BJ (cell line): ENCODE measurements around the gene MAP3K9. TPM values are rescaled to one million over a fixed set of nuclear protein-coding genes. Genes with fewer than 3 reads are reported as not detected.

ENCODE experiments used
- CTCF ChIA-PET: fragments of 350-600 bp; formaldehyde crosslinking; extraction: SDS; loops from one replicate; lab custom pipeline; 2021; ENCODE audit warnings: antibody characterized with exemption, inconsistent platforms; lab: Yijun Ruan, JAX
- POLR2A ChIA-PET: fragments of 300-600 bp; sonication (Branson Sonifier 250); formaldehyde crosslinking; extraction: SDS; loops from one replicate; lab custom pipeline; 2021; ENCODE audit warnings: antibody characterized with exemption; lab: Charles Lee
- DNase-seq: peaks from one replicate; pipeline ENCODE4 v3.0.0-alpha.2; 2011; ENCODE audit warnings: low read depth
- H3K27me3 ChIP-seq: 2 replicates; pipeline ENCODE4 v1.6.0; 2011; ENCODE audit warnings: low read length; ENCODE audit not compliant: control insufficient read depth, insufficient read depth
- H3K36me3 ChIP-seq: 2 replicates; pipeline ENCODE4 v1.5.1; 2011; ENCODE audit warnings: low read length; ENCODE audit not compliant: control insufficient read depth, insufficient read depth
- H3K4me3 ChIP-seq: 2 replicates; pipeline ENCODE4 v1.5.1; 2011; ENCODE audit warnings: low read depth, mild to moderate bottlenecking, control low read depth, low read length
- polyA plus RNA-seq: library from polyadenylated mRNA; depleted of rRNA; stranded (reverse); fragments of >200 nt; gene quantifications from 2 replicates; pipeline ENCODE4 v1.2.3, GENCODE V29; 2011
- TF ChIP-seq, protein P1 (sequence below): IDR thresholded peaks from 2 replicates; pipeline ENCODE4 v1.5.1; 2011; ENCODE audit warnings: low read depth, mild to moderate bottlenecking, control low read depth, inconsistent platforms, low read length, moderate library complexity; ENCODE audit not compliant: insufficient read depth

Gene MAP3K9
- polyA plus RNA-seq, 1 experiment = 0.45 TPM

DNA sequence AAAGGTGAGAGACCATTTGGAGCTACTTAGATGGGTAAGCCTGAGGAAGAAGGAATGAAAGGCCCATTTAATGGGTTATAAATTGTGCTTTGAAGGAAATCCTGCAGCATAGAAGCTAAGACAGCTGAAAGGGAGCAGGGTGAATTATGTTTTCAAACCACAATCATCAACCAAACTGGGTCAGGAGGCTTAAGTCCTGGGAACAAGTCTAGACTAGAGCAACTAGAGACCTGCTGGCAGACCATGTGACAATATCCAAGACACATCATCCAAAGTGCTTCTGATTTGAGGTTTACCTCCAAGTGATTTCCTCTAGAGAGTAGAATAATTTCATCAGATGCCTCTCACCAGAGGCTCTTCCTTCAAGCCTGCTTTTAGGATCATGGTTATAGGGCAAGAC is 53.7 kb downstream of the MAP3K9 start:
- DNase-seq = no peak
- ChIA-PET CTCF (interaction anchor here (1.4 kb wide), 1 partner anchor 16 kb away, joined by 3 read pairs; no protein-coding TSS in a partner anchor), POLR2A (no interaction called here)
- H3K27me3 ChIP-seq = no peaks in the 10 kb centered on the region; the same call in 1 of the 2 replicates
- H3K4me3 ChIP-seq = no peak overlapping the region
- H3K36me3 ChIP-seq = no peaks in the 10 kb centered on the region
- TF ChIP-seq, protein P1, sequence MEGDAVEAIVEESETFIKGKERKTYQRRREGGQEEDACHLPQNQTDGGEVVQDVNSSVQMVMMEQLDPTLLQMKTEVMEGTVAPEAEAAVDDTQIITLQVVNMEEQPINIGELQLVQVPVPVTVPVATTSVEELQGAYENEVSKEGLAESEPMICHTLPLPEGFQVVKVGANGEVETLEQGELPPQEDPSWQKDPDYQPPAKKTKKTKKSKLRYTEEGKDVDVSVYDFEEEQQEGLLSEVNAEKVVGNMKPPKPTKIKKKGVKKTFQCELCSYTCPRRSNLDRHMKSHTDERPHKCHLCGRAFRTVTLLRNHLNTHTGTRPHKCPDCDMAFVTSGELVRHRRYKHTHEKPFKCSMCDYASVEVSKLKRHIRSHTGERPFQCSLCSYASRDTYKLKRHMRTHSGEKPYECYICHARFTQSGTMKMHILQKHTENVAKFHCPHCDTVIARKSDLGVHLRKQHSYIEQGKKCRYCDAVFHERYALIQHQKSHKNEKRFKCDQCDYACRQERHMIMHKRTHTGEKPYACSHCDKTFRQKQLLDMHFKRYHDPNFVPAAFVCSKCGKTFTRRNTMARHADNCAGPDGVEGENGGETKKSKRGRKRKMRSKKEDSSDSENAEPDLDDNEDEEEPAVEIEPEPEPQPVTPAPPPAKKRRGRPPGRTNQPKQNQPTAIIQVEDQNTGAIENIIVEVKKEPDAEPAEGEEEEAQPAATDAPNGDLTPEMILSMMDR = no peak

DNA sequence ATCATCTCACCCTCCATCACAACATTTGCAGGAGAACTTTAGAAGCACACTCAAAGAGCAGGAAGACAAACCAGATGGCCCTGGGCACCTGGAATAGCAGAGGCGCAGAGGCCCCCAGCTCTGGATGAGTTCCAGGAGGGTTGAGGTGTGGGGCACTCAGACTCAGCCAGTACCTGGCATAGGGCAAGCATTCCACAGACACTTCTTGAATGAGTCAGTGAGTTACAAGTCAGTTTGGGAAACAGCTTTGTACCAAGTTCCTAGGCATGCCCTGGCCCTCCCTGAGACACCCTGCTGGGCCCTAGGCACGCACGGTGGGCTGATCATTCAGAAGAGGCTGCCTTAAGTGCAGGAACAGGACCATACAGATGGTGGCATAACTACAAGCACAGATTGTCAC is 54.3 kb downstream of the MAP3K9 start:
- TF ChIP-seq, protein P1 = no peak
- ChIA-PET POLR2A (no interaction called here), CTCF (interaction anchor here (1.4 kb wide), 1 partner anchor 16 kb away, joined by 3 read pairs; no protein-coding TSS in a partner anchor)
- Histone ChIP-seq H3K36me3 (no peaks in the 10 kb centered on the region), H3K27me3 (no peaks in the 10 kb centered on the region; the same call in 1 of the 2 replicates), H3K4me3 (no peak overlapping the region)
- no peak for DNase-seq

DNA sequence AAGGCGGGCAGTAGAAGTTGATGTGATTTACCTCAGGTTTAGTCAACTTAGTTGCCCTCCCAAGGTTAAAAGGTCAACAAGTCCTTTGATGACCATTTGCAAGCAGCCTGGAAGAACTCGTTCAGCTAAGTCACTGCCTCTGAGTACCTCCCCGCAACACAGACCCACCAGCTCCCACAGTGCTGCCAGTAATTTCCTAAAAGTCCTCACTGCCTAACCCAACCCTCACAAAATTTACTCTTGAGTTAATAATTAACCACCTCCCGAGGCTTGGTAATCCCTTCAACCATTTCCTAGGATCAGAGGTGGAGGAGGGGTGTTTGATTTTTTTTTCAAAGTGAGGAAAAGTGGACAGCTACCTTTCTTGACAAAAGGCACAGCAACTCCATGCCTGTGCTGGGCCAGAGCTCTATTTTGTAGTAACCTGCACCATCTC is 55.8 kb downstream of the MAP3K9 start:
- TF ChIP-seq, protein P1 = no peak
- no peaks in the 10 kb centered on the region for H3K36me3 ChIP-seq
- POLR2A ChIA-PET = no interaction called here
- CTCF ChIA-PET = interaction anchor here (1.4 kb wide), 1 partner anchor 9 kb away, joined by 4 read pairs; no protein-coding TSS in a partner anchor
- no peak overlapping the region for H3K4me3 ChIP-seq
- no peak for DNase-seq
- H3K27me3 ChIP-seq = no peaks in the 10 kb centered on the region; the same call in 1 of the 2 replicates

DNA sequence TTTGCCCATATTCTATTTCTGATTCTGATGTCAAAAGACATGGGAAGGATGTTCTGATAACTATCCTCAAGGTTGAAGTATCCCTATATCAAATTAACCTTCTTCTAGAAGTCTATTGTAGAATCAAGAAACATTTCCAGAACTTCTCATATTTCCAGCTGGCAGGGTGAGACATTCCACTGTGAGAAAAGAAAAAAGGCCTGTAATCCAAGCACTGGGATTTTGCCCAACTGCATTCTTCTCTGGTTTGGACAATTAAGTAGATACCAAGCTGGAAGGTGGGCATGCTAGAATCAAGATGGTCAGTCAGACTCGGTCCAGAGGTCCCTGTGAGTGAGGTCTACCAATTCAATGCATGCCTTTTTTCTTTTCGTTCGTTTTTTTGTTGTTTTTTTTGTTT is 60.9 kb downstream of the MAP3K9 start:
- TF ChIP-seq, protein P1 = no peak
- Histone ChIP-seq H3K4me3 (no peak overlapping the region), H3K36me3 (no peaks in the 10 kb centered on the region), H3K27me3 (no peaks in the 10 kb centered on the region; the same call in 1 of the 2 replicates)
- DNase-seq = no peak
- CTCF ChIA-PET = interaction anchor here (0.7 to 1.1 kb wide), 2 partner anchors 26 to 498 kb away, joined by 3 read pairs; no protein-coding TSS in a partner anchor
- POLR2A ChIA-PET = no interaction called here

DNA sequence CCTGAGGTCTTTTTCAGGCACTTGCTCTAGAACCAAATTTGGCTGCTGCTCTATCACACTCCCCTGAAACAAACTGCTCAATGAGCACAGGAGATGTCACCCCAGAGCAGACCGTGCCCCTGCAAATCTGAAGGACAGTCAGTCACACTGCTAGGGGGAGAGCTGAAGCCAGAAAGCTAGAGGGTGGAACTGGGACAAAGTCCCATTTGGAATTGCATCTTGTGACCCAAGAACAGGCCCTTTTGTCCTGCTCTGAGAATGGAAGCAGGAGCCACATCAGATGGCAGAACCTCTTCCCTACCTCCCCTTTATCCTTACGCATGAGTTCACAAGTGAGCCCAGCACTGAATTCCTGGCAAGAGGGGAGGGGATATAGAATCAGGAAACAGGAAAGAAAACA is 64.7 kb downstream of the MAP3K9 start:
- DNase-seq = no peak
- CTCF ChIA-PET = interaction anchor here (1.1 to 1.4 kb wide), 2 partner anchors 8 to 9 kb away, joined by 3 to 4 read pairs; no protein-coding TSS in a partner anchor
- Histone ChIP-seq H3K4me3 (no peak overlapping the region), H3K27me3 (no peaks in the 10 kb centered on the region), H3K36me3 (no peaks in the 10 kb centered on the region)
- TF ChIP-seq, protein P1 = no peak
- POLR2A ChIA-PET = no interaction called here
